Glutamatergic neuron (in vitro differentiated cells): ENCODE data around the gene NIBAN1. TPM values are rescaled to one million over a fixed set of nuclear protein-coding genes. Genes with fewer than 3 reads are reported as not detected.

Source experiments
- DNase-seq: peaks from one replicate; pipeline ENCODE4 v3.0.0; 2022
- H3K27ac Mint-ChIP-seq: one replicate; pipeline ENCODE4 v1.8.0; 2020; ENCODE audit warnings: mild to moderate bottlenecking, mixed read lengths, inconsistent platforms; ENCODE audit not compliant: unreplicated experiment
- H3K27me3 Mint-ChIP-seq: one replicate; pipeline ENCODE4 v1.8.0; 2020; ENCODE audit warnings: mild to moderate bottlenecking, moderate library complexity, mixed read lengths, inconsistent platforms; ENCODE audit not compliant: unreplicated experiment
- H3K36me3 Mint-ChIP-seq: one replicate; pipeline ENCODE4 v1.8.0; 2020; ENCODE audit warnings: mild to moderate bottlenecking, mixed read lengths, inconsistent platforms; ENCODE audit not compliant: unreplicated experiment
- H3K4me1 Mint-ChIP-seq: one replicate; pipeline ENCODE4 v1.8.0; 2020; ENCODE audit warnings: mild to moderate bottlenecking, low read depth, mixed read lengths, inconsistent platforms; ENCODE audit not compliant: unreplicated experiment
- H3K4me3 Mint-ChIP-seq: one replicate; pipeline ENCODE4 v1.8.0; 2020; ENCODE audit warnings: mild to moderate bottlenecking, mixed read lengths, inconsistent platforms; ENCODE audit not compliant: unreplicated experiment
- H3K9me3 Mint-ChIP-seq: one replicate; pipeline ENCODE4 v1.8.0; 2020; ENCODE audit warnings: mild to moderate bottlenecking, moderate library complexity, mixed read lengths, inconsistent platforms; ENCODE audit not compliant: unreplicated experiment
- total RNA-seq: library from RNA; stranded (reverse); fragmentation: NEBNext Ultra II Directional; extraction: Animal tissue kit (Norgen Biotek cat#: 25700); gene quantifications from one replicate; pipeline ENCODE4 v1.2.1, GENCODE V29; 2021; ENCODE audit not compliant: unreplicated experiment
- TF ChIP-seq, protein P1 (sequence below): fragments of 200-600 bp; sonication (generic); IDR thresholded peaks from one replicate; pipeline ENCODE4 v1.5.0; 2021; ENCODE audit not compliant: partially characterized antibody, unreplicated experiment

The NIBAN1 gene
- total RNA-seq, 1 donor from 2014 or later, result 2.4 TPM

DNA sequence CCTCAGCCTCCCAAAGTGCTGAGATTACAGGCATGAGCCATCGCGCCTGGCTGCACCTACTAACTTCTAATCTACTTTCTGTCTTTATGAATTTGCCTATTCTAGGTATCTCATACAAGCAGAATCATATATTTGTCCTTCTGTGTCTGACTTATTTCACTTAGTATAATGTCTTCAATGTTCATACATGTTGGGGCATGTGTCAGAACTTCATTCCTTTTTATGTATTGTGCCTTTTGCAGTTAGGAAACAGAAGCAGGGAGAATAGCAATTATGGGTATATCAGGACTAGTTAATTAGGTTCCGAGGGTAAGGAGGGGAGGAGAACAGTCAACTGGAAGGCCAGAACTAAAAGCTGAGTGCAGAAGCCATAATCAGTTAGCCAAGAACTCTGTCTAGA, 18.0 kb upstream of the NIBAN1 start:
- Mint-ChIP-seq H3K36me3 (peaks cover 5% of the 10 kb centered on the region), H3K27me3 (no peaks in the 10 kb centered on the region), H3K4me1 (no peaks in the 10 kb centered on the region), H3K4me3 (no peak overlapping the region), H3K27ac (no peak overlapping the region), H3K9me3 (no peaks in the 10 kb centered on the region)
- TF ChIP-seq, protein P1, sequence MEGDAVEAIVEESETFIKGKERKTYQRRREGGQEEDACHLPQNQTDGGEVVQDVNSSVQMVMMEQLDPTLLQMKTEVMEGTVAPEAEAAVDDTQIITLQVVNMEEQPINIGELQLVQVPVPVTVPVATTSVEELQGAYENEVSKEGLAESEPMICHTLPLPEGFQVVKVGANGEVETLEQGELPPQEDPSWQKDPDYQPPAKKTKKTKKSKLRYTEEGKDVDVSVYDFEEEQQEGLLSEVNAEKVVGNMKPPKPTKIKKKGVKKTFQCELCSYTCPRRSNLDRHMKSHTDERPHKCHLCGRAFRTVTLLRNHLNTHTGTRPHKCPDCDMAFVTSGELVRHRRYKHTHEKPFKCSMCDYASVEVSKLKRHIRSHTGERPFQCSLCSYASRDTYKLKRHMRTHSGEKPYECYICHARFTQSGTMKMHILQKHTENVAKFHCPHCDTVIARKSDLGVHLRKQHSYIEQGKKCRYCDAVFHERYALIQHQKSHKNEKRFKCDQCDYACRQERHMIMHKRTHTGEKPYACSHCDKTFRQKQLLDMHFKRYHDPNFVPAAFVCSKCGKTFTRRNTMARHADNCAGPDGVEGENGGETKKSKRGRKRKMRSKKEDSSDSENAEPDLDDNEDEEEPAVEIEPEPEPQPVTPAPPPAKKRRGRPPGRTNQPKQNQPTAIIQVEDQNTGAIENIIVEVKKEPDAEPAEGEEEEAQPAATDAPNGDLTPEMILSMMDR, result no peak
- no peak for DNase-seq

DNA sequence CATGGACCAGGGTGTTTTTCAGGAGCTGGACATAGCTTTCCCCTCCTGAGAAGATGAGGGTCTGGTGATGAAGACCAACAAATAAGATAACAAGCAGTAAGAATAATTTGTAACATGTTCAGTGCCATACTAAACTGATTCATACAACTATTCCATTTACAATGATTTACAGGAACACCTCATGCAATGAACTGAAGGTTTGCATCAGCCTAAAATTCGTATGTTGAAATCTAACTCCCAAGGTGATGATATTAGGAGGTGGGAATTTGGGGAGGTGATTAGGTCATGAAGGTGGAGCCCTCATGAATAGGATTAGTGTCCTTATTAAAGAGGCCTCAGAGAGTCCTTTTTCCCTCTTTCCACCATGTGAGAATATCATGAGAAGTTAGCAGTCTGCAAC, 15.9 kb upstream of the NIBAN1 start:
- Mint-ChIP-seq H3K4me1 (no peaks in the 10 kb centered on the region), H3K27me3 (no peaks in the 10 kb centered on the region)

DNA sequence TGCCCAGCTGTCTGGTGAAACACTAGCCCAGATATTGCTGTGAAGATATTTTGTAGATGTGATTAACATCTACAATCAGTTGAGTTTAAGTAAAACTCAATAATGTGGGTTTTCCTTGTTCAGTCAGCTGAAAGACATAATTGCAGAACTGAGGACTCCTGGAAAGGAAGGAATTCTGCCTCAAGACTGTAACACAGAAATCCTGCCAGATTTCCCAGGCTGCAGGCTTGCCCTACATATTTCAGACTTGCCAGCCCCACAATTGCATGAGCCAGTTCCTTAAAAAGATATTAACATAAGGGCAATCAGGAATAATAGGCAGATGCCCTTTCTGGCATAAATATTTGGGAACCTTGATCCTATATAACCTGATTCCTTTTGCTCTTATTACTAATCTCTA, 14.2 kb upstream of the NIBAN1 start:
- TF ChIP-seq, protein P1, result no peak
- H3K4me3 Mint-ChIP-seq, result no peak overlapping the region
- H3K27ac Mint-ChIP-seq, result no peak overlapping the region
- no peaks in the 10 kb centered on the region for H3K4me1 Mint-ChIP-seq
- no peak for DNase-seq
- no peaks in the 10 kb centered on the region for H3K9me3 Mint-ChIP-seq
- no peaks in the 10 kb centered on the region for H3K36me3 Mint-ChIP-seq
- no peaks in the 10 kb centered on the region for H3K27me3 Mint-ChIP-seq

More for the DNA sequence above, 15.9 kb upstream of the NIBAN1 start:
- TF ChIP-seq, protein P1, result no peak
- H3K36me3 Mint-ChIP-seq, result peaks cover 5% of the 10 kb centered on the region
- no peak for DNase-seq
- H3K9me3 Mint-ChIP-seq, result no peaks in the 10 kb centered on the region
- no peak overlapping the region for H3K4me3 Mint-ChIP-seq
- no peak overlapping the region for H3K27ac Mint-ChIP-seq

DNA sequence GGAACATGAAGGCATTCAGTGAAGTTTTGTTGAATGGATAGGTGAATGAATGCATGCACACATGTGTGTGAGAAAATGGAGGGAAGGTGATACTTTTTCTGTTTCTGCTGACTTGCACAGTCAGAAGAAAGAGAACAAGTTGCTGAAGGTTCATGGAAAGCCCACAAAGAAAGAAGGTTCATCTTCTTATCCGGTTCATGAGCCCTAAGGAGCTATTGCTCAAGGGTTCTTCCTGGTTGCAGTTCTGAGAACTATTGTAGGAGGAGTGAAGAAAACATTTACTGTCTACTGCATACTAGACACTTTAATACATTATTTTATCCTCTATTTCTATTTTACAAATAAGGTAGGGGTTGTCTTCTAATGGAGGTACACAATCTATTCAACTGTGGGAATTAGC, 13.4 kb upstream of the NIBAN1 start:
- Mint-ChIP-seq H3K9me3 (no peaks in the 10 kb centered on the region), H3K27ac (no peak overlapping the region), H3K27me3 (no peaks in the 10 kb centered on the region), H3K4me3 (no peak overlapping the region), H3K36me3 (no peaks in the 10 kb centered on the region), H3K4me1 (no peaks in the 10 kb centered on the region)
- DNase-seq, result no peak
- TF ChIP-seq, protein P1, result no peak

DNA sequence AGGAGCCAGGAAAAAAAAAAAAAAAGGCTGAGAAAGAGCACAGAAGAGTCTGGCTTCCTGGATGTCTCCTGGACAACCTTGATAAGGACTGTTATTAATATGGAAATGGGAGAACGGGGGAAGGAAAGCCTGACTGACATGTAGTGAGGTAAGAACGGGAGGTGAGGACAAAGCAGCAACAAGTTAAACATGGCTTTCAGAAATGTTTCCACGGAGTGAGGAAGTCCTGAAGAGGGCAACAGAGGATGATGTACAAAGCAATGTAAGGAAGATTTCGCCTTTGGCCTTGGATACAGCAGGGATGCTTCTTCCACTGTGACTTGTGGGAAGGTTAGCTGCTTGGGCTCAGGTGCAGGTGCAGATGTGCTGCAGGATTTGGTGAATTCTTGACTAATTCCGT, 11.9 kb upstream of the NIBAN1 start:
- no peak for DNase-seq
- Mint-ChIP-seq H3K4me3 (no peak overlapping the region), H3K27ac (no peak overlapping the region), H3K4me1 (no peaks in the 10 kb centered on the region), H3K9me3 (no peaks in the 10 kb centered on the region), H3K36me3 (no peaks in the 10 kb centered on the region), H3K27me3 (no peaks in the 10 kb centered on the region)
- TF ChIP-seq, protein P1, result no peak
